22Rv1 (cell line): ENCODE measurements around the gene RASA3.
"Not testable (repeated sequence)": the region's sequence is repeated elsewhere in the genome, so short reads cannot be mapped to it uniquely, and the experiment has no call there.

Experiments used
- H3K27ac ChIP-seq: fragments of 450-650 bp; 2 replicates; pipeline ENCODE4 v1.5.1; 2017
- CTCF ChIP-seq: fragments of 450-650 bp; IDR thresholded peaks from 2 replicates; pipeline ENCODE4 v1.5.1; 2017; ENCODE audit warnings: mild to moderate bottlenecking
- ZFX ChIP-seq: fragments of 450-650 bp; IDR thresholded peaks from 2 replicates; pipeline ENCODE4 v1.6.1; 2017; ENCODE audit warnings: antibody characterized with exemption, borderline replicate concordance

The RASA3 gene

GRCh38 chr13:114132419-114133121 lies at the start of gene RASA3:
RASA3 (minus strand) TSS chr13:114132623; CDS start chr13:114132489, 134 bp downstream.
- no peak for TF ChIP-seq CTCF
- no peak for TF ChIP-seq ZFX
- H3K27ac ChIP-seq = no peak within 1 kb of the TSS

GRCh38 chr13:114179087-114179658 lies 46.8 kb upstream of the RASA3 start, which contains the start of gene CFAP97D2:
CFAP97D2 (plus strand) TSS chr13:114179257; CDS start chr13:114179331, 74 bp downstream.
- no peak within 1 kb of the TSS for H3K27ac ChIP-seq
- TF ChIP-seq ZFX (no peak), CTCF (no peak)

- H3K27ac ChIP-seq = no peak overlapping the region
- no peak for TF ChIP-seq CTCF
- TF ChIP-seq ZFX = no peak
These were observed 45.0 kb upstream of the RASA3 start for GRCh38 chr13:114177245-114178010.

GRCh38 chr13:114176359-114176902 lies 44.0 kb upstream of the RASA3 start:
- H3K27ac ChIP-seq = not testable (repeated sequence)

- no peak for TF ChIP-seq CTCF
- TF ChIP-seq ZFX = no peak
- H3K27ac ChIP-seq = no peak overlapping the region
These were observed 42.1 kb upstream of the RASA3 start for GRCh38 chr13:114174529-114174961.

- TF ChIP-seq CTCF (no peak), ZFX (no peak)
- H3K27ac ChIP-seq = no peak overlapping the region
These were observed 41.3 kb upstream of the RASA3 start for GRCh38 chr13:114173745-114174144.

GRCh38 chr13:114173272-114173671 lies 40.8 kb upstream of the RASA3 start:
- TF ChIP-seq ZFX = no peak
- no peak for TF ChIP-seq CTCF
- H3K27ac ChIP-seq = no peak overlapping the region
